Measurements from ENCODE around the gene KATNBL1. TPM values are rescaled to one million over a fixed set of nuclear protein-coding genes. Genes with fewer than 3 reads are reported as not detected.
A peak's percentile ranks its signal among the peaks of the same experiment; 100 is the strongest.

KATNBL1 gene
- total RNA-seq, result 100 to 1,000 TPM in 1 of 4 donors, 10 to 100 TPM in 3; 42.6 to 109 (median 47.8) TPM

GRCh38 chr15:34209421-34210282, at the start of gene KATNBL1:
TSS of gene KATNBL1 (minus strand) at chr15:34210096. CDS start at chr15:34163676, 46,420 bp downstream.
- H3K4me1 ChIP-seq, result peaks cover 19% of the 10 kb centered on the region
- H3K27ac ChIP-seq, result peak within 1 kb of the TSS; percentile 90
- under 1% methylated on average over 48 of the region's 81 CpGs for WGBS
- peak; percentile 97 for DNase-seq (ENCODE audit: low spot score in 2 of 2)
- H3K9me3 ChIP-seq, result no peaks in the 10 kb centered on the region
- TF ChIP-seq EP300 (IDR thresholded peaks at IDR 0.05) (no peak), CTCF (IDR thresholded peaks at IDR 0.05) (peak; percentile 84 to 90), POLR2AphosphoS5 (IDR thresholded peaks at IDR 0.05) (peak in 1 of 3 donors; percentile 41), POLR2A (IDR thresholded peaks at IDR 0.05) (peak; percentile 21 to 78)
- peak within 1 kb of the TSS; percentile 65 for H3K4me3 ChIP-seq
- peaks cover 5% of the 10 kb centered on the region for H3K36me3 ChIP-seq
- H3K27me3 ChIP-seq, result no peaks in the 10 kb centered on the region

- Histone ChIP-seq H3K9me3 (no peaks in the 10 kb centered on the region), H3K4me3 (no peak overlapping the region), H3K36me3 (peaks cover 34% of the 10 kb centered on the region), H3K27me3 (no peaks in the 10 kb centered on the region), H3K4me1 (no peaks in the 10 kb centered on the region), H3K27ac (no peak overlapping the region)
- WGBS, result 85% methylated on average over 3 of the region's 3 CpGs
- TF ChIP-seq POLR2A (IDR thresholded peaks at IDR 0.05), result no peak
- TF ChIP-seq POLR2AphosphoS5 (IDR thresholded peaks at IDR 0.05), result no peak
- no peak for TF ChIP-seq EP300 (IDR thresholded peaks at IDR 0.05)
- TF ChIP-seq CTCF (IDR thresholded peaks at IDR 0.05), result no peak
- no peak for DNase-seq (ENCODE audit: low spot score in 2 of 2)
Observed at GRCh38 chr15:34259566-34259965, 49.7 kb upstream of the KATNBL1 start.

GRCh38 chr15:34258151-34258550, 48.3 kb upstream of the KATNBL1 start:
- Histone ChIP-seq H3K4me3 (no peak overlapping the region), H3K27me3 (no peaks in the 10 kb centered on the region), H3K36me3 (peaks cover 48% of the 10 kb centered on the region), H3K4me1 (no peaks in the 10 kb centered on the region), H3K27ac (no peak overlapping the region), H3K9me3 (no peaks in the 10 kb centered on the region)
- no peak for DNase-seq (ENCODE audit: low spot score in 2 of 2)
- TF ChIP-seq POLR2A (IDR thresholded peaks at IDR 0.05), result no peak
- no peak for TF ChIP-seq EP300 (IDR thresholded peaks at IDR 0.05)
- TF ChIP-seq CTCF (IDR thresholded peaks at IDR 0.05), result no peak
- TF ChIP-seq POLR2AphosphoS5 (IDR thresholded peaks at IDR 0.05), result no peak
- WGBS, result 85% methylated on average over 2 of the region's 2 CpGs

- Histone ChIP-seq H3K9me3 (no peaks in the 10 kb centered on the region), H3K4me3 (no peak overlapping the region), H3K36me3 (peaks cover 87% of the 10 kb centered on the region), H3K27ac (no peak overlapping the region), H3K27me3 (no peaks in the 10 kb centered on the region), H3K4me1 (no peaks in the 10 kb centered on the region)
- TF ChIP-seq EP300 (IDR thresholded peaks at IDR 0.05), result no peak
- TF ChIP-seq POLR2AphosphoS5 (IDR thresholded peaks at IDR 0.05), result no peak
- no peak for TF ChIP-seq POLR2A (IDR thresholded peaks at IDR 0.05)
- TF ChIP-seq CTCF (IDR thresholded peaks at IDR 0.05), result no peak
- DNase-seq (ENCODE audit: low spot score in 2 of 2), result no peak
Observed at GRCh38 chr15:34252545-34252944, 42.6 kb upstream of the KATNBL1 start.

- 92% methylated on average over 1 of the region's 1 CpG for WGBS
- no peaks in the 10 kb centered on the region for H3K4me1 ChIP-seq
- no peak for DNase-seq (ENCODE audit: low spot score in 2 of 2)
- H3K27ac ChIP-seq, result no peak overlapping the region
- no peaks in the 10 kb centered on the region for H3K9me3 ChIP-seq
- H3K27me3 ChIP-seq, result no peaks in the 10 kb centered on the region
- TF ChIP-seq EP300 (IDR thresholded peaks at IDR 0.05), result no peak
- no peak for TF ChIP-seq CTCF (IDR thresholded peaks at IDR 0.05)
- no peak for TF ChIP-seq POLR2A (IDR thresholded peaks at IDR 0.05)
- TF ChIP-seq POLR2AphosphoS5 (IDR thresholded peaks at IDR 0.05), result no peak
- H3K36me3 ChIP-seq, result peaks cover 82% of the 10 kb centered on the region
- no peak overlapping the region for H3K4me3 ChIP-seq
Observed at GRCh38 chr15:34248190-34248589, 38.3 kb upstream of the KATNBL1 start.

Measured in suprapubic skin (tissue), 4 donors.